ENCODE results near the gene MUC5B. TPM values are rescaled to one million over a fixed set of nuclear protein-coding genes. Genes with fewer than 3 reads are reported as not detected.

The MUC5B gene
- total and polyA plus RNA-seq, 2 of the 13 experiments (the other 11 are each of a cell fraction or from before 2014, with no cell fraction given), result 0.01 TPM; not detected in 1

GRCh38 chr11:1192741-1193325 lies 30.0 kb upstream of the MUC5B start (continued):
- TF ChIP-seq ZNF597 (CRISPR knock-in tag; IDR thresholded peaks at IDR 0.05) (no peak), CCDC6 (CRISPR knock-in tag; IDR thresholded peaks at IDR 0.05) (no peak), GLMP (CRISPR knock-in tag; IDR thresholded peaks at IDR 0.05; ENCODE audit: borderline replicate concordance) (no peak), ZNF772 (CRISPR knock-in tag; IDR thresholded peaks at IDR 0.05) (no peak), TP53 (CRISPR knock-in tag; conservative IDR thresholded peaks at IDR 0.05) (no peak), KLF15 (CRISPR knock-in tag; IDR thresholded peaks at IDR 0.05; ENCODE audit: borderline replicate concordance) (no peak)
- TF ChIP-seq, protein P1, sequence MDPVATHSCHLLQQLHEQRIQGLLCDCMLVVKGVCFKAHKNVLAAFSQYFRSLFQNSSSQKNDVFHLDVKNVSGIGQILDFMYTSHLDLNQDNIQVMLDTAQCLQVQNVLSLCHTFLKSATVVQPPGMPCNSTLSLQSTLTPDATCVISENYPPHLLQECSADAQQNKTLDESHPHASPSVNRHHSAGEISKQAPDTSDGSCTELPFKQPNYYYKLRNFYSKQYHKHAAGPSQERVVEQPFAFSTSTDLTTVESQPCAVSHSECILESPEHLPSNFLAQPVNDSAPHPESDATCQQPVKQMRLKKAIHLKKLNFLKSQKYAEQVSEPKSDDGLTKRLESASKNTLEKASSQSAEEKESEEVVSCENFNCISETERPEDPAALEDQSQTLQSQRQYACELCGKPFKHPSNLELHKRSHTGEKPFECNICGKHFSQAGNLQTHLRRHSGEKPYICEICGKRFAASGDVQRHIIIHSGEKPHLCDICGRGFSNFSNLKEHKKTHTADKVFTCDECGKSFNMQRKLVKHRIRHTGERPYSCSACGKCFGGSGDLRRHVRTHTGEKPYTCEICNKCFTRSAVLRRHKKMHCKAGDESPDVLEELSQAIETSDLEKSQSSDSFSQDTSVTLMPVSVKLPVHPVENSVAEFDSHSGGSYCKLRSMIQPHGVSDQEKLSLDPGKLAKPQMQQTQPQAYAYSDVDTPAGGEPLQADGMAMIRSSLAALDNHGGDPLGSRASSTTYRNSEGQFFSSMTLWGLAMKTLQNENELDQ (CRISPR knock-in tag; IDR thresholded peaks at IDR 0.05; ENCODE audit: borderline replicate concordance), result no peak

Measured in HepG2 (cell line).